ENCODE results near the gene SYT6. TPM values are rescaled to one million over a fixed set of nuclear protein-coding genes. Genes with fewer than 3 reads are reported as not detected.

Gene SYT6
- total and polyA plus RNA-seq, 2 of the 13 experiments (the other 11 are each of a cell fraction or from before 2014, with no cell fraction given) = not detected

DNA sequence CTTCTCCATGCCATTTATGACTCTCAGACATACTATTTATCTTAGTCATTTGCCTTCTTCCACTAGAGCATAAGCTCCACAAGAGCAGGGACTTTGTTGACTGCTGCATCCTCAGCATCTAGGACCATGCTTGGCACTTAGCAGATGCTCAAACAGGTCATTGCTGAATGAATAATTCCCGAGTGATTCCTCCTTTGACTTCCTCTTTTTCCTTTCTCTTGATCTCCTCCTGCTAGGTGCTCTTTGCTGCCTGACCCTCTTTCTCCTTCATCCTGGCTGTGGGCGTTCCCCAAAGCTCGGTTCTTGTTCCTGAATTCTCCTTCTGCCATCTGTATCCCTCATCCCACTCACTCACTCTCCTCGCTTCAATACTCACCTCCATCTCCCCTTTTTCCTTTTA, 23.5 kb downstream of the SYT6 start:
- no peaks in the 10 kb centered on the region for H3K36me3 ChIP-seq (replicated peaks in 1 of 2; ENCODE audit: control insufficient read depth in 1 of 2, insufficient read depth in 2 of 2, low read length in 2 of 2)
- peaks cover 6% of the 10 kb centered on the region; the same call in 1 of the 2 replicates for H3K4me1 ChIP-seq (ENCODE audit: insufficient read depth, low read length)
- no peak for FAIRE-seq
- H2AFZ ChIP-seq (ENCODE audit: low read length) = no peak overlapping the region
- peaks cover 0 to 6% of the 10 kb centered on the region in 2 experiments; a peak in 4 of 5 replicates for H3K27me3 ChIP-seq (ENCODE audit: control insufficient read depth in 1 of 2, insufficient read depth in 2 of 2, low read length in 2 of 2)
- DNase-seq (ENCODE audit: low spot score) = no peak
- no peak overlapping the region for H3K4me3 ChIP-seq (replicated peaks in 1 of 3; ENCODE audit: insufficient read depth in 1 of 3, low read depth in 2 of 3, low read length in 3 of 3)
- no peak for ATAC-seq
- no peaks in the 10 kb centered on the region for H4K20me1 ChIP-seq (ENCODE audit: insufficient read depth, low read length)
- ChIA-PET CTCF (ENCODE audit: low intra/inter-chr PET ratio, low total read pairs) (no interaction called here), POLR2A (no interaction called here)
- H3K9ac ChIP-seq (ENCODE audit: insufficient read depth, low read depth, low read length) = no peak overlapping the region
- BruUV-seq (replicated peaks) = no TSS peak
- no peaks in the 10 kb centered on the region for H3K79me2 ChIP-seq (ENCODE audit: insufficient read depth, low read length)
- in situ Hi-C loops (cut with HindIII; ENCODE audit: extremely low pct_ligation_motif_present, low pct_unique_long_range_greater_than_20kb) = no loop called here
- WGBS (ENCODE audit: low lambda C conversion rate) = under 1% methylated on average over 4 of the region's 4 CpGs
- intact Hi-C loops (cut with micrococcal nuclease; ENCODE audit: unreplicated experiment) = no loop called here
- H3K27ac ChIP-seq (ENCODE audit: extremely low read length, insufficient read depth, low read length) = no peak overlapping the region
- H3K4me2 ChIP-seq (ENCODE audit: low read depth, low read length) = no peak overlapping the region
- no peaks in the 10 kb centered on the region for H3K9me3 ChIP-seq (ENCODE audit: low read length)
- TF ChIP-seq ZNF512B (CRISPR knock-in tag; IDR thresholded peaks at IDR 0.05; ENCODE audit: borderline replicate concordance) (no peak), ZNF207 (IDR thresholded peaks at IDR 0.05; ENCODE audit: borderline replicate concordance) (no peak), ZNF557 (CRISPR knock-in tag; IDR thresholded peaks at IDR 0.05) (no peak), ZNF687 (CRISPR knock-in tag; IDR thresholded peaks at IDR 0.05) (no peak), TRIM22 (IDR thresholded peaks at IDR 0.05) (no peak), ZFYVE20 (CRISPR knock-in tag; IDR thresholded peaks at IDR 0.05; ENCODE audit: borderline replicate concordance, low read depth) (no peak), BORCS8-MEF2B (CRISPR knock-in tag; IDR thresholded peaks at IDR 0.05) (no peak), ZNF841 (CRISPR knock-in tag; IDR thresholded peaks at IDR 0.05; ENCODE audit: borderline replicate concordance) (no peak), SRF (IDR thresholded peaks at IDR 0.05; ENCODE audit: low read depth, low read length) (no peak), ARNT2 (CRISPR knock-in tag; IDR thresholded peaks at IDR 0.05; ENCODE audit: low read depth) (no peak), ZBTB7B (CRISPR knock-in tag; IDR thresholded peaks at IDR 0.05) (no peak), SSRP1 (CRISPR knock-in tag; IDR thresholded peaks at IDR 0.05) (no peak), KAT8 (CRISPR knock-in tag; IDR thresholded peaks at IDR 0.05) (no peak), MAF1 (CRISPR knock-in tag; IDR thresholded peaks at IDR 0.05; ENCODE audit: borderline replicate concordance) (no peak), ZZZ3 (CRISPR knock-in tag; IDR thresholded peaks at IDR 0.05; ENCODE audit: borderline replicate concordance) (no peak)
- TF ChIP-seq, protein P1, sequence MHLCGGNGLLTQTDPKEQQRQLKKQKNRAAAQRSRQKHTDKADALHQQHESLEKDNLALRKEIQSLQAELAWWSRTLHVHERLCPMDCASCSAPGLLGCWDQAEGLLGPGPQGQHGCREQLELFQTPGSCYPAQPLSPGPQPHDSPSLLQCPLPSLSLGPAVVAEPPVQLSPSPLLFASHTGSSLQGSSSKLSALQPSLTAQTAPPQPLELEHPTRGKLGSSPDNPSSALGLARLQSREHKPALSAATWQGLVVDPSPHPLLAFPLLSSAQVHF (CRISPR knock-in tag; IDR thresholded peaks at IDR 0.05) = no peak

Data from HepG2 (cell line).